HG03060 (cell line): ENCODE measurements around the gene TGM5.
"Not testable (repeated sequence)": the region's sequence is repeated elsewhere in the genome, so short reads cannot be mapped to it uniquely, and the experiment has no call there.

Experiments
- ATAC-seq: cut with Tn5 transposase; IDR thresholded peaks from one replicate; pipeline ENCODE4 v1.9.1; 2021; ENCODE audit warnings: low read depth, moderate number of reproducible peaks; ENCODE audit not compliant: unreplicated experiment

TGM5 gene

GRCh38 chr15:43250785-43251184, 15.9 kb downstream of the TGM5 start:
- ATAC-seq = no peak

- ATAC-seq = no peak
Observed at GRCh38 chr15:43249699-43250203, 17.0 kb downstream of the TGM5 start.

- ATAC-seq = no peak
Observed at GRCh38 chr15:43249236-43249635, 17.5 kb downstream of the TGM5 start.

- ATAC-seq = no peak
Observed at GRCh38 chr15:43246261-43246774, 20.4 kb downstream of the TGM5 start.

- no peak for ATAC-seq
Observed at GRCh38 chr15:43244092-43244491, 22.6 kb downstream of the TGM5 start.

- ATAC-seq = no peak
Observed at GRCh38 chr15:43243020-43243645, 23.6 kb downstream of the TGM5 start.

- ATAC-seq = no peak
Observed at GRCh38 chr15:43242616-43243015, 24.1 kb downstream of the TGM5 start.

GRCh38 chr15:43241100-43241499, 25.6 kb downstream of the TGM5 start:
- no peak for ATAC-seq

- no peak for ATAC-seq
Observed at GRCh38 chr15:43239732-43240491, 26.8 kb downstream of the TGM5 start.

- no peak for ATAC-seq
Observed at GRCh38 chr15:43238671-43239131, 28.0 kb downstream of the TGM5 start.

- no peak for ATAC-seq
Observed at GRCh38 chr15:43237842-43238470, 28.8 kb downstream of the TGM5 start.

GRCh38 chr15:43235536-43235935, 31.2 kb downstream of the TGM5 start:
- no peak for ATAC-seq

- ATAC-seq = no peak
Observed at GRCh38 chr15:43232289-43232874, 34.3 kb downstream of the TGM5 start.

GRCh38 chr15:43230640-43231115, 36.0 kb downstream of the TGM5 start:
- ATAC-seq = no peak

GRCh38 chr15:43229977-43230376, 36.8 kb downstream of the TGM5 start:
- ATAC-seq = no peak

GRCh38 chr15:43226436-43227305, 40.1 kb downstream of the TGM5 start:
- ATAC-seq = no peak

- ATAC-seq = not testable (repeated sequence)
Observed at GRCh38 chr15:43225950-43226255, 40.8 kb downstream of the TGM5 start.

GRCh38 chr15:43225201-43225949, 41.4 kb downstream of the TGM5 start:
- ATAC-seq = no peak

GRCh38 chr15:43221422-43221821, 45.3 kb downstream of the TGM5 start:
- no peak for ATAC-seq
